ENCODE measurements around the gene TBC1D22B. TPM values are rescaled to one million over a fixed set of nuclear protein-coding genes. Genes with fewer than 3 reads are reported as not detected.

TBC1D22B gene
- total RNA-seq, 1 donor = 6.9 TPM

DNA sequence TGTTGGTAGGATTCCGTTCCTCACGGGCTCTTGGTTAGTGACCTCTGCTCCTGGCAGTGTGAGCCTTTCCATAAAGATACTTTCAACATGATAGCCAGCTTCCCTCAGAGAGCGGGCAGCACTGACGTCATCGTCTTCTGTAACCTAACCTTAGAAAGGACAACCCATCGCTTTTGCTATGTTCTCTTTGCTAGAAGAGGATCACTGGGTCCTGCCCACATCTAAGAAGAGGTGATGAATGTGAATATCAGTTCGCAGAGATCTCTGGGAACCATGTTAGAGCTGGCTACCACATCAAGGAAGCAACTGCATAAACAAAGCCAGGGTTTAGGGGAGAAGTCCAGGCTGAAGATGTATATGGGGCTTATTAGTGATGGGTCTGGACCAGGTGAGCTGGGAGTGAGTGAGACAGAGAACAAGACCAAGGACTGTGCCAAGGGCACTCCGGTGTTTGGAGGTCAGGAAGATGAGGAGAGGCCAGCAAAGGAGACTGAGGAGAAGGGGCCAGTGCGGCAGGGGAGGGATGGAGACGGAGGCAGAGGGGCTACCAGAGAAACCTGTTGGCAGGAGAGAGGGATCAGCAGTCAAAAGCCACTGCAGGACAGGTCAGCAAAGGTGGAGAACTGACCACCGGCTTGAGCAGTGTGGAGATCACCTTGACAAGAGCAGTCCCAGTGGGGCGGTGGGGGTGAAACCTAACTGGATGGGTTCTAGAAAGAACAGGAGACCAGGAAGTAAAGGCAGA is 47.9 kb upstream of the TBC1D22B start:
- H2AFZ ChIP-seq (ENCODE audit: low read length) = no peak overlapping the region
- TF ChIP-seq, protein P1, sequence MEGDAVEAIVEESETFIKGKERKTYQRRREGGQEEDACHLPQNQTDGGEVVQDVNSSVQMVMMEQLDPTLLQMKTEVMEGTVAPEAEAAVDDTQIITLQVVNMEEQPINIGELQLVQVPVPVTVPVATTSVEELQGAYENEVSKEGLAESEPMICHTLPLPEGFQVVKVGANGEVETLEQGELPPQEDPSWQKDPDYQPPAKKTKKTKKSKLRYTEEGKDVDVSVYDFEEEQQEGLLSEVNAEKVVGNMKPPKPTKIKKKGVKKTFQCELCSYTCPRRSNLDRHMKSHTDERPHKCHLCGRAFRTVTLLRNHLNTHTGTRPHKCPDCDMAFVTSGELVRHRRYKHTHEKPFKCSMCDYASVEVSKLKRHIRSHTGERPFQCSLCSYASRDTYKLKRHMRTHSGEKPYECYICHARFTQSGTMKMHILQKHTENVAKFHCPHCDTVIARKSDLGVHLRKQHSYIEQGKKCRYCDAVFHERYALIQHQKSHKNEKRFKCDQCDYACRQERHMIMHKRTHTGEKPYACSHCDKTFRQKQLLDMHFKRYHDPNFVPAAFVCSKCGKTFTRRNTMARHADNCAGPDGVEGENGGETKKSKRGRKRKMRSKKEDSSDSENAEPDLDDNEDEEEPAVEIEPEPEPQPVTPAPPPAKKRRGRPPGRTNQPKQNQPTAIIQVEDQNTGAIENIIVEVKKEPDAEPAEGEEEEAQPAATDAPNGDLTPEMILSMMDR (IDR thresholded peaks at IDR 0.05; ENCODE audit: extremely low read depth, low read depth, low read length) = no peak
- H3K4me3 ChIP-seq (ENCODE audit: insufficient read depth, low read length) = no peak overlapping the region
- no peaks in the 10 kb centered on the region for H3K79me2 ChIP-seq (ENCODE audit: insufficient read depth, low read length)
- H3K36me3 ChIP-seq (ENCODE audit: insufficient read depth, low read length) = no peaks in the 10 kb centered on the region
- no peaks in the 10 kb centered on the region for H3K9me3 ChIP-seq (ENCODE audit: low read depth, low read length)
- H3K27me3 ChIP-seq (ENCODE audit: insufficient read depth, low read length) = no peaks in the 10 kb centered on the region
- no peak for DNase-seq (ENCODE audit: insufficient read length, low spot score, missing footprints)
- no peaks in the 10 kb centered on the region for H4K20me1 ChIP-seq (ENCODE audit: insufficient read depth, low read length)
- no peaks in the 10 kb centered on the region for H3K4me1 ChIP-seq (ENCODE audit: insufficient read depth, low read length)
- H3K4me2 ChIP-seq (ENCODE audit: insufficient read depth, low read length) = no peak overlapping the region
- no peak overlapping the region for H3K27ac ChIP-seq (ENCODE audit: low read depth, low read length)

DNA sequence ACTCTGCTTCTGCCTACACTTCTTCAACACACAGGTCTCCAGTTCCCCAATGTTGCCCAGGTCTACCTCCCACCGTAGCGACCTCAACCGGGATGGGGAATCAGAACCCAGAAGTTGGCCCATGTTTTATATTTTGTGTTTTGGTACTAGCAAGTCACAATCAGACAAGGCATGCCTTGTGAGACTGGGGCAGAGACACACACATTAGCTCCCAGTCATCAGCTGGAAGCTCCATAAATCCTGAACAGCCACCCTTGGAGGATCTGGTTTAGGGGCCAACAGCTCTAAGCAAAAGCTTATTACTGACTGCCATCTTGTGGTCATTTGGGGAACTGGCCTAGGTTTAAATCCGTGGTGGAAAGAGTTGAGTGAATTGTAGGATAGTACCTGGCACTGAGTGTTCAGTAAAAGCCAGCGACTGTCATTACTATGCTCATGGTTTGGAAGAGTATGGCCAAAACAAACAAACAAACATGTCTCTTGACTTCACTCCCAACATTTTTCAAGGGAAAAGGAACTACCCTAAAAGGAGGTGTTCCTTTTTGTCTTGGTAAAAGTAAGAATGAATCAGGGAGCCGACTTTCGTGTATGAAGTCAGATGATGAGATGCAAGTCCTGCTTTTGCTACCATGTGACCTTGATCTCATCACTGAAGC is 47.1 kb upstream of the TBC1D22B start:
- TF ChIP-seq, protein P1 (IDR thresholded peaks at IDR 0.05; ENCODE audit: extremely low read depth, low read depth, low read length) = peak; percentile 97
- peak; percentile 92 for DNase-seq (ENCODE audit: insufficient read length, low spot score, missing footprints)
- no peaks in the 10 kb centered on the region for H3K27me3 ChIP-seq (ENCODE audit: insufficient read depth, low read length)

DNA sequence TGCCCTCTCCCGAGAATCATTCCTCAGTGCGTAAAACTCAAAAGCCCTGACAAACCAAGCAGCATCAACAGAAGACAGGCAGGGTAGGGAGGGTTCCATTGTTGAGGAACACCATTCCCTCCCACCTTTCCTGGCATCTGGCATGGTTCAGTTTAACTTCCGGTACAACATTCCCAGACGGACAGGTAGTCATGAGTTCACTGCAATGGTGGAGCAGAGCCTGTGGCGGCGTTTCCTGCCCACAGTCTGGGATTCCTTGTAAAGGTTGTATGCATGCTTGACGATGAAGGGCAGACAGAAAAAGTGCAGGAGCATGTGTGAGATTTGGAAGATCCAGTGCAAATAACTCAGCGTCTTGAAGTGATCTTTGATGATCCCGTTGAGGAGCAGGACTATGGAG is 45.3 kb upstream of the TBC1D22B start:
- no peaks in the 10 kb centered on the region for H3K27me3 ChIP-seq (ENCODE audit: insufficient read depth, low read length)
- H3K79me2 ChIP-seq (ENCODE audit: insufficient read depth, low read length) = no peaks in the 10 kb centered on the region
- no peak overlapping the region for H2AFZ ChIP-seq (ENCODE audit: low read length)
- no peaks in the 10 kb centered on the region for H3K36me3 ChIP-seq (ENCODE audit: insufficient read depth, low read length)
- H3K4me1 ChIP-seq (ENCODE audit: insufficient read depth, low read length) = no peaks in the 10 kb centered on the region
- H3K27ac ChIP-seq (ENCODE audit: low read depth, low read length) = no peak overlapping the region
- H3K4me2 ChIP-seq (ENCODE audit: insufficient read depth, low read length) = no peak overlapping the region
- DNase-seq (ENCODE audit: insufficient read length, low spot score, missing footprints) = no peak
- H4K20me1 ChIP-seq (ENCODE audit: insufficient read depth, low read length) = no peaks in the 10 kb centered on the region
- TF ChIP-seq, protein P1 (IDR thresholded peaks at IDR 0.05; ENCODE audit: extremely low read depth, low read depth, low read length) = no peak
- no peak overlapping the region for H3K4me3 ChIP-seq (ENCODE audit: insufficient read depth, low read length)
- no peaks in the 10 kb centered on the region for H3K9me3 ChIP-seq (ENCODE audit: low read depth, low read length)

More for the DNA sequence above, 47.1 kb upstream of the TBC1D22B start:
- Histone ChIP-seq H3K36me3 (ENCODE audit: insufficient read depth, low read length) (no peaks in the 10 kb centered on the region), H3K9me3 (ENCODE audit: low read depth, low read length) (no peaks in the 10 kb centered on the region), H3K4me1 (ENCODE audit: insufficient read depth, low read length) (no peaks in the 10 kb centered on the region), H2AFZ (ENCODE audit: low read length) (peak overlapping the region; percentile 52), H3K27ac (ENCODE audit: low read depth, low read length) (no peak overlapping the region), H3K4me3 (ENCODE audit: insufficient read depth, low read length) (peak overlapping the region; percentile 6), H4K20me1 (ENCODE audit: insufficient read depth, low read length) (no peaks in the 10 kb centered on the region), H3K79me2 (ENCODE audit: insufficient read depth, low read length) (no peaks in the 10 kb centered on the region), H3K4me2 (ENCODE audit: insufficient read depth, low read length) (peak overlapping the region; percentile 12)

DNA sequence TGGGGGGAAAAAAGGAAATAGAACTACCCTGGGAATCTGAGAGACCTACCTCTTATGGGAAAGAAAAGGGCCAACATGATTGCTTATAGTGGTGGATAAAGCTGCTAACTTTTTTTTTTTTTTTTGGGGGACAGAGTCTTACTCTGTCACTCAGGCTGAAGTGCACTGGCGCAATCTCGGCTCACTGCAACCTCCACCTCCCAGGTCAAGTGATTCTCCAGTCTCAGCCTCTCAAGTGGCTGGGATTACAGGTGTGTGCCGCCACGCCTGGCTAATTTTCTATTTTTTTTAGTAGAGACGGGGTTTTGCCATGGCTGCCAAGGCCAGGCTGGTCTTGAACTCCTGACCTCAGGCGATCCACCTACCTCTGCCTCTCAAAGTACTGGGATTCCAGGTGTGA is 39.5 kb upstream of the TBC1D22B start:
- no peak overlapping the region for H3K27ac ChIP-seq (ENCODE audit: low read depth, low read length)
- no peak for DNase-seq (ENCODE audit: insufficient read length, low spot score, missing footprints)
- H2AFZ ChIP-seq (ENCODE audit: low read length) = no peak overlapping the region
- peaks cover 3% of the 10 kb centered on the region for H3K4me1 ChIP-seq (ENCODE audit: insufficient read depth, low read length)
- no peaks in the 10 kb centered on the region for H3K36me3 ChIP-seq (ENCODE audit: insufficient read depth, low read length)
- TF ChIP-seq, protein P1 (IDR thresholded peaks at IDR 0.05; ENCODE audit: extremely low read depth, low read depth, low read length) = no peak
- H3K79me2 ChIP-seq (ENCODE audit: insufficient read depth, low read length) = no peaks in the 10 kb centered on the region
- no peaks in the 10 kb centered on the region for H3K9me3 ChIP-seq (ENCODE audit: low read depth, low read length)
- no peak overlapping the region for H3K4me3 ChIP-seq (ENCODE audit: insufficient read depth, low read length)
- no peaks in the 10 kb centered on the region for H4K20me1 ChIP-seq (ENCODE audit: insufficient read depth, low read length)
- no peak overlapping the region for H3K4me2 ChIP-seq (ENCODE audit: insufficient read depth, low read length)
- no peaks in the 10 kb centered on the region for H3K27me3 ChIP-seq (ENCODE audit: insufficient read depth, low read length)
